NCI-H2227 (cell line): Measurements from ENCODE around the gene RPL38.

Experiments
- DNase-seq: peaks from one replicate; lab custom pipeline; 2025; ENCODE audit not compliant: unreplicated experiment; lab: John Stamatoyannopoulos, UW

The RPL38 gene

GRCh38 chr17:74203439-74204240 lies at the start of gene RPL38:
Gene RPL38, plus strand, starts transcription at chr17:74203678. Its CDS starts 278 bp downstream, at chr17:74203956.
- DNase-seq = peak; percentile 98

GRCh38 chr17:74153821-74154430 lies 49.6 kb upstream of the RPL38 start:
- peak; percentile 61 for DNase-seq

- DNase-seq = no peak
Observed at GRCh38 chr17:74156878-74157277, 46.6 kb upstream of the RPL38 start.

- DNase-seq = no peak
Observed at GRCh38 chr17:74157366-74157765, 46.1 kb upstream of the RPL38 start.

GRCh38 chr17:74158761-74159160 lies 44.7 kb upstream of the RPL38 start:
- DNase-seq = no peak

- no peak for DNase-seq
Observed at GRCh38 chr17:74159226-74159840, 44.1 kb upstream of the RPL38 start.

- no peak for DNase-seq
Observed at GRCh38 chr17:74160656-74161502, 42.6 kb upstream of the RPL38 start.

- DNase-seq = no peak
Observed at GRCh38 chr17:74161503-74161875, 42.0 kb upstream of the RPL38 start.

- DNase-seq = no peak
Observed at GRCh38 chr17:74163271-74163821, 40.1 kb upstream of the RPL38 start.

- DNase-seq = no peak
Observed at GRCh38 chr17:74163836-74164235, 39.6 kb upstream of the RPL38 start.

GRCh38 chr17:74164446-74165045 lies 38.9 kb upstream of the RPL38 start:
- DNase-seq = no peak

GRCh38 chr17:74165797-74166365 lies 37.6 kb upstream of the RPL38 start:
- DNase-seq = no peak

- DNase-seq = no peak
Observed at GRCh38 chr17:74170924-74171323, 32.6 kb upstream of the RPL38 start.

GRCh38 chr17:74172700-74173099 lies 30.8 kb upstream of the RPL38 start:
- no peak for DNase-seq

- peak; percentile 89 for DNase-seq
Observed at GRCh38 chr17:74176546-74177001, 26.9 kb upstream of the RPL38 start.

GRCh38 chr17:74177018-74177450 lies 26.4 kb upstream of the RPL38 start:
- no peak for DNase-seq

- no peak for DNase-seq
Observed at GRCh38 chr17:74179576-74179975, 23.9 kb upstream of the RPL38 start.

GRCh38 chr17:74180336-74180735 lies 23.1 kb upstream of the RPL38 start:
- peak; percentile 17 for DNase-seq

- DNase-seq = no peak
Observed at GRCh38 chr17:74181341-74181740, 22.1 kb upstream of the RPL38 start.
